T-cell (primary cell): ENCODE results near the gene PCDHB8. TPM values are rescaled to one million over a fixed set of nuclear protein-coding genes. Genes with fewer than 3 reads are reported as not detected.
A peak's percentile ranks its signal among the peaks of the same experiment; 100 is the strongest.
"Not testable (repeated sequence)": the region's sequence is repeated elsewhere in the genome, so short reads cannot be mapped to it uniquely, and the experiment has no call there.

Experiments
- ATAC-seq, 4 experiments: fragments of 200-7000 bp in 3 of 4; fragments of 150-1000 bp in 1 of 4; cut with Tn5 transposase; replicated peaks in 1 of 4; 1 replicate in 3 of 4; 2 replicates in 1 of 4; pipeline ENCODE4 v1.10.0; 2021; ENCODE audit warnings: moderate library complexity in 3 of 4, mild to moderate bottlenecking in 2 of 4, moderate number of reproducible peaks in 1 of 4
- CTCF ChIA-PET, 2 donors: fragments of 300-600 bp; sonication (Branson Sonifier 250); formaldehyde crosslinking; loops; one replicate each; lab custom pipeline; 2022; ENCODE audit warnings: antibody characterized with exemption in 2 of 2; lab: Charles Lee
- POLR2A ChIA-PET, 2 donors: fragments of 300-600 bp; sonication (Branson Sonifier 250); formaldehyde crosslinking; loops; one replicate each; lab custom pipeline; 2022; ENCODE audit warnings: antibody characterized with exemption in 2 of 2; lab: Charles Lee
- DNase-seq, 35 experiments: peaks; one replicate each; pipeline versions ENCODE4 v3.0.0 to v3.0.0-alpha.2; 2013 to 2023
- H3K27ac ChIP-seq: one replicate; pipeline ENCODE4 v1.5.1; 2013; ENCODE audit warnings: low read length
- H3K27me3 ChIP-seq, 2 experiments: replicated peaks in 1 of 2; 1 replicate in 1 of 2; 2 replicates in 1 of 2; pipeline versions ENCODE4 v1.6.1 to v1.7.0; 2013; ENCODE audit warnings: low read length in 1 of 2, mixed read lengths in 1 of 2; ENCODE audit not compliant: control insufficient read depth in 2 of 2, insufficient read depth in 2 of 2; ENCODE audit errors: extremely low read depth in 1 of 2
- H3K36me3 ChIP-seq, 2 donors: 1 replicate in 1 of 2; 2 replicates in 1 of 2; pipeline versions ENCODE4 v1.6.1 to v1.7.0; 2013; ENCODE audit warnings: low read length in 1 of 2; ENCODE audit not compliant: control insufficient read depth in 2 of 2, insufficient read depth in 1 of 2; ENCODE audit errors: extremely low read depth in 1 of 2
- H3K4me1 ChIP-seq, 2 experiments: 1 replicate in 1 of 2; 2 replicates in 1 of 2; pipeline versions ENCODE4 v1.6.1 to v1.7.0; 2013; ENCODE audit warnings: low read length in 2 of 2, mixed read lengths in 1 of 2; ENCODE audit not compliant: insufficient read depth in 2 of 2, control insufficient read depth in 1 of 2; ENCODE audit errors: extremely low read depth in 1 of 2
- H3K4me3 ChIP-seq, 2 donors: 1 replicate in 1 of 2; 2 replicates in 1 of 2; pipeline versions ENCODE4 v1.5.1 to v1.7.0; 2013; ENCODE audit warnings: mild to moderate bottlenecking in 2 of 2, low read length in 1 of 2, moderate library complexity in 1 of 2; ENCODE audit not compliant: control insufficient read depth in 1 of 2; ENCODE audit errors: extremely low read depth in 1 of 2
- H3K9me3 ChIP-seq: 2 replicates; pipeline ENCODE4 v1.7.0; 2013
- H3K27ac Mint-ChIP-seq, 2 donors: one replicate each; pipeline ENCODE4 v1.8.0; 2020 to 2021; ENCODE audit warnings: mild to moderate bottlenecking in 2 of 2, mixed read lengths in 2 of 2
- H3K27me3 Mint-ChIP-seq, 2 donors: one replicate each; pipeline ENCODE4 v1.8.0; 2021 to 2022; ENCODE audit warnings: mixed read lengths in 2 of 2
- H3K36me3 Mint-ChIP-seq: one replicate; pipeline ENCODE4 v1.8.0; 2021; ENCODE audit warnings: mixed read lengths
- H3K4me1 Mint-ChIP-seq, 3 donors: one replicate each; pipeline ENCODE4 v1.8.0; 2020 to 2022; ENCODE audit warnings: mixed read lengths in 3 of 3, mild to moderate bottlenecking in 1 of 3
- H3K4me3 Mint-ChIP-seq, 3 donors: one replicate each; pipeline ENCODE4 v1.8.0; 2020 to 2022; ENCODE audit warnings: mild to moderate bottlenecking in 3 of 3, mixed read lengths in 3 of 3, moderate library complexity in 3 of 3
- H3K9me3 Mint-ChIP-seq, 3 donors: one replicate each; pipeline ENCODE4 v1.8.0; 2020 to 2022; ENCODE audit warnings: mixed read lengths in 3 of 3
- WGBS: methylation state at CpG from one replicate; pipeline ENCODE4 v1.1.5; 2013; ENCODE audit warnings: missing lambda C conversion rate; ENCODE audit not compliant: insufficient coverage; 5-methylcytosine and 5-hydroxymethylcytosine counted together
- total RNA-seq, 35 experiments: library from RNA in 6 of 35; stranded (reverse) in 6 of 35; fragments of 120-200 nt in 1 of 35; gene quantifications; one replicate each; pipeline versions ENCODE4 v1.2.1 to v1.2.4 and lab custom pipeline; 2013 to 2026

PCDHB8 gene
- total RNA-seq, 5 donors from 2014 or later (not counting 1 experiment from before 2014, with no cell fraction given) = not detected

GRCh38 chr5:141150224-141150992, 27.2 kb upstream of the PCDHB8 start:
- Histone ChIP-seq H3K27ac (no peak overlapping the region), H3K4me1 (no peaks in the 10 kb centered on the region), H3K4me3 (no peak overlapping the region), H3K36me3 (no peaks in the 10 kb centered on the region), H3K27me3 (peaks cover 7 to 24% of the 10 kb centered on the region in 2 experiments), H3K9me3 (no peaks in the 10 kb centered on the region)
- CTCF ChIA-PET = no interaction called here
- peaks cover 4% of the 10 kb centered on the region for H3K36me3 Mint-ChIP-seq
- ATAC-seq = no peak
- H3K9me3 Mint-ChIP-seq = peaks cover 6 to 27% (median 15%) of the 10 kb centered on the region in 3 donors
- 59% methylated on average over 33 of the region's 33 CpGs for WGBS
- H3K27me3 Mint-ChIP-seq = peaks cover 35 to 49% of the 10 kb centered on the region in 2 donors
- no peak overlapping the region for H3K27ac Mint-ChIP-seq
- POLR2A ChIA-PET = interaction anchor here (0.5 to 0.8 kb wide), 2 partner anchors 55 to 414 kb away, joined by 3 read pairs; no protein-coding TSS in a partner anchor
- DNase-seq = no peak
- H3K4me3 Mint-ChIP-seq = peak overlapping the region in 1 of 3 donors; percentile 22
- H3K4me1 Mint-ChIP-seq = peaks cover 3 to 7% (median 5%) of the 10 kb centered on the region in 3 donors

DNA sequence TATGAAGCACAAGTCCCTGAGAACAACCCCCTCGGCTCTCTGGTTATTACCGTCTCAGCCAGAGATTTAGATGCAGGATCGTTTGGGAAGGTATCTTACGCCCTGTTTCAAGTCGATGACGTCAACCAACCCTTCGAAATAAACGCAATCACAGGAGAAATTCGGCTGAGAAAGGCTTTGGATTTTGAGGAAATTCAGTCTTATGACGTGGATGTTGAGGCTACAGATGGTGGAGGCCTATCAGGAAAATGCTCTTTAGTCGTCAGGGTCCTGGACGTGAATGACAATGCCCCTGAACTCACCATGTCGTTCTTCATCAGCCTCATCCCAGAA, 26.6 kb upstream of the PCDHB8 start:
- H3K4me1 Mint-ChIP-seq = peaks cover 3 to 7% (median 5%) of the 10 kb centered on the region in 3 donors
- H3K36me3 Mint-ChIP-seq = peaks cover 4% of the 10 kb centered on the region
- Histone ChIP-seq H3K36me3 (no peaks in the 10 kb centered on the region), H3K27me3 (peaks cover 7 to 24% of the 10 kb centered on the region in 2 experiments), H3K9me3 (no peaks in the 10 kb centered on the region), H3K27ac (no peak overlapping the region), H3K4me3 (no peak overlapping the region), H3K4me1 (no peaks in the 10 kb centered on the region)
- POLR2A ChIA-PET = interaction anchor here in 1 of 2 donors (0.5 kb wide), 1 partner anchor 56 kb away, joined by 3 read pairs; no protein-coding TSS in a partner anchor
- 43% methylated on average over 9 of the region's 13 CpGs for WGBS
- H3K27me3 Mint-ChIP-seq = peaks cover 36 to 54% of the 10 kb centered on the region in 2 donors
- H3K27ac Mint-ChIP-seq = no peak overlapping the region
- CTCF ChIA-PET = no interaction called here
- DNase-seq (no peak), ATAC-seq (no peak)
- H3K9me3 Mint-ChIP-seq = peaks cover 6 to 30% (median 15%) of the 10 kb centered on the region in 3 donors
- H3K4me3 Mint-ChIP-seq = no peak overlapping the region

DNA sequence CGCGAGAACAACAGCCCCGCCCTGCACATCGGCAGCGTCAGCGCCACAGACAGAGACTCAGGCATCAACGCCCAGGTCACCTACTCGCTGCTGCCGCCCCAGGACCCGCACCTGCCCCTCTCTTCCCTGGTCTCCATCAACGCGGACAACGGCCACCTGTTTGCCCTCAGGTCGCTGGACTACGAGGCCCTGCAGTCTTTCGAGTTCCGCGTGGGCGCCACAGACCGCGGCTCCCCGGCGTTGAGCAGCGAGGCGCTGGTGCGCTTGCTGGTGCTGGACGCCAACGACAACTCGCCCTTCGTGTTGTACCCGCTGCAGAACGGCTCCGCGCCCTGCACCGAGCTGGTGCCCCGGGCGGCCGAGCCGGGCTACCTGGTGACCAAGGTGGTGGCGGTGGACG, 26.0 kb upstream of the PCDHB8 start:
- H3K36me3 Mint-ChIP-seq, H3K4me3 Mint-ChIP-seq, H3K4me1 Mint-ChIP-seq, H3K4me1 ChIP-seq, DNase-seq, H3K27ac ChIP-seq, CTCF ChIA-PET, H3K36me3 ChIP-seq, ATAC-seq, H3K9me3 ChIP-seq, H3K4me3 ChIP-seq, POLR2A ChIA-PET, H3K27ac Mint-ChIP-seq: not testable (repeated sequence)
- 51% methylated on average over 21 of the region's 41 CpGs for WGBS
- H3K9me3 Mint-ChIP-seq = peaks cover 6 to 34% (median 20%) of the 10 kb centered on the region in 3 donors
- H3K27me3 Mint-ChIP-seq = peaks cover 43 to 56% of the 10 kb centered on the region in 2 donors
- peaks cover 10 to 28% of the 10 kb centered on the region in 2 experiments for H3K27me3 ChIP-seq

DNA sequence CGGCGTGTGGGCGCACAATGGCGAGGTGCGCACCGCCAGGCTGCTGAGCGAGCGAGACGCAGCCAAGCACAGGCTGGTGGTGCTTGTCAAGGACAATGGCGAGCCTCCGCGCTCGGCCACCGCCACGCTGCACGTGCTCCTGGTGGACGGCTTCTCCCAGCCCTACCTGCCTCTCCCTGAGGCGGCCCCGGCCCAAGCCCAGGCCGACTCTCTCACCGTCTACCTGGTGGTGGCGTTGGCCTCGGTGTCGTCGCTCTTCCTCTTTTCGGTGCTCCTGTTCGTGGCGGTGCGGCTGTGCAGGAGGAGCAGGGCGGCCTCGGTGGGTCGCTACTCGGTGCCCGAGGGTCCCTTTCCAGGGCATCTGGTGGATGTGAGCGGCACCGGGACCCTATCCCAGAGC, 25.5 kb upstream of the PCDHB8 start:
- Mint-ChIP-seq H3K27me3 (peaks cover 47 to 60% of the 10 kb centered on the region in 2 donors), H3K9me3 (peaks cover 6 to 34% (median 21%) of the 10 kb centered on the region in 3 donors)
- POLR2A ChIA-PET, DNase-seq, H3K9me3 ChIP-seq, H3K36me3 Mint-ChIP-seq, H3K4me3 Mint-ChIP-seq, H3K36me3 ChIP-seq, H3K4me1 ChIP-seq, H3K4me1 Mint-ChIP-seq, H3K27ac Mint-ChIP-seq, CTCF ChIA-PET, ATAC-seq, H3K4me3 ChIP-seq, H3K27ac ChIP-seq: not testable (repeated sequence)
- peaks cover 10 to 28% of the 10 kb centered on the region in 2 experiments for H3K27me3 ChIP-seq
- WGBS = 40% methylated on average over 34 of the region's 36 CpGs

DNA sequence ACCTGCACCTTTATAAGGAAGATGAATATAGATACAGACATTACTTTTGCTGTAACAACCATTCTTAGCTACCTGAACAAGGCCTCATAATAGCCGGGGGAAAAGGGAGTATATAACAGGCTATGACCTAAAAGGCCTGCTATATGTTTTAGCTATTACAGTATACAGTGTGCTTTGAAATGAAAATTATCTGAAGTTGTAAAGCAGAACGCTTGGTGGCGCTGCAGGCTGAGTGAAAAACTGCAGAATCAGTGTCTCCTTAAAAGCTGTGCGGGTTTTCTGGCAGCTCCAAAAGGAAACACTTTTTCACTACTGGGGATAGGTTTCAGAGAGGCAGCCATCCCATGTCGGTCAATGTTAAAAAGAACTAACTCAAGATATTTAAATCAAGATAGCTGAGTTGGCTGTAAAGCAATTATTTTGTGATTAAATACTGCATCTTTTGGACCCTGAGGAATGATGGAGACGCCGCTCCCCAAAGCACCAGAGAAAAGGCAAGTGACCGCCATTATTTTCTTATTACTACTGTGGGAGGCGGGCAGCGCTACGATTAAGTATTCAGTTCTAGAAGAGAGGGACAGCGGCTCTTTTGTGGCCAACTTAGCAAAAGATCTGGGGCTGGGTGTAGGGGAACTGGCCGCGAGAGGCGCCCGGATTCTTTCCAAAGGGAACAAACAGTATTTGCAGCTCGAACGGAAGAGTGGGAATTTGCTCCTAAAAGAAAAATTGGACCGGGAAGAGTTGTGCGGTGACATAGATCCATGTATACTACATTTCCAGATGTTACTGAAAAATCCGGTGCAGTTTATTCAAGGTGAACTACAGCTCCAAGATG, 21.8 kb upstream of the PCDHB8 start:
- H3K4me3 ChIP-seq = no peak overlapping the region
- no peaks in the 10 kb centered on the region for H3K4me1 ChIP-seq
- H3K9me3 ChIP-seq = no peaks in the 10 kb centered on the region
- 23% methylated on average over 10 of the region's 21 CpGs for WGBS
- H3K4me3 Mint-ChIP-seq = no peak overlapping the region
- no peak overlapping the region for H3K27ac Mint-ChIP-seq
- H3K4me1 Mint-ChIP-seq = no peaks in the 10 kb centered on the region
- peaks cover 9 to 29% of the 10 kb centered on the region in 2 experiments for H3K27me3 ChIP-seq
- CTCF ChIA-PET = no interaction called here
- peaks cover 7% of the 10 kb centered on the region for H3K36me3 Mint-ChIP-seq
- H3K27me3 Mint-ChIP-seq = peaks cover 38 to 57% of the 10 kb centered on the region in 2 donors
- DNase-seq = no peak
- no peaks in the 10 kb centered on the region for H3K36me3 ChIP-seq
- ATAC-seq = no peak
- POLR2A ChIA-PET = no interaction called here
- no peak overlapping the region for H3K27ac ChIP-seq
- H3K9me3 Mint-ChIP-seq = peaks cover 0 to 32% (median 27%) of the 10 kb centered on the region in 3 donors

DNA sequence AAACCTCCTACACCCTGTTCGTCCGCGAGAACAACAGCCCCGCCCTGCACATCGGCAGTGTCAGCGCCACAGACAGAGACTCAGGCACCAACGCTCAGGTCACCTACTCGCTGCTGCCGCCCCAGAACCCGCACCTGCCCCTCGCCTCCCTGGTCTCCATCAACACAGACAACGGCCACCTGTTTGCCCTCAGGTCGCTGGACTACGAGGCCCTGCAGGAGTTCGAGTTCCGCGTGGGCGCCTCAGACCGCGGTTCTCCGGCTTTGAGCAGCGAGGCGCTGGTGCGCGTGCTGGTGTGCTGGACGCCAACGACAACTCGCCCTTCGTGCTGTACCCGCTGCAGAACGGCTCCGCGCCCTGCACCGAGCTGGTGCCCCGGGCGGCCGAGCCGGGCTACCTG, 20.2 kb upstream of the PCDHB8 start:
- H3K27ac Mint-ChIP-seq, H3K4me1 ChIP-seq, CTCF ChIA-PET, DNase-seq, H3K9me3 ChIP-seq, ATAC-seq, POLR2A ChIA-PET, H3K4me3 Mint-ChIP-seq, H3K4me1 Mint-ChIP-seq, H3K36me3 ChIP-seq, H3K4me3 ChIP-seq, H3K36me3 Mint-ChIP-seq, H3K27ac ChIP-seq: not testable (repeated sequence)
- Mint-ChIP-seq H3K27me3 (peaks cover 35 to 47% of the 10 kb centered on the region in 2 donors), H3K9me3 (peaks cover 0 to 26% (median 18%) of the 10 kb centered on the region in 3 donors)
- WGBS = 40% methylated on average over 21 of the region's 38 CpGs
- peaks cover 6 to 21% of the 10 kb centered on the region in 2 experiments for H3K27me3 ChIP-seq
